AG09309 (cell line): ENCODE results near the gene TRDN.

ENCODE experiments used
- DNase-seq: peaks from one replicate; pipeline ENCODE4 v3.0.0-alpha.2; 2010; ENCODE audit warnings: low read depth
- H3K4me3 ChIP-seq: 2 replicates; pipeline ENCODE4 v1.5.1; 2011; ENCODE audit warnings: mild to moderate bottlenecking, low read depth, low read length, moderate library complexity; ENCODE audit not compliant: control insufficient read depth
- TF ChIP-seq, protein P1 (sequence below): IDR thresholded peaks from 2 replicates; pipeline ENCODE4 v1.5.1; 2011; ENCODE audit warnings: mild to moderate bottlenecking, low read depth, low read length, inconsistent platforms; ENCODE audit not compliant: insufficient read depth, control insufficient read depth; ENCODE audit errors: missing control alignments

Gene TRDN

GRCh38 chr6:123343836-123344235, 292.9 kb downstream of the TRDN start:
- TF ChIP-seq, protein P1, sequence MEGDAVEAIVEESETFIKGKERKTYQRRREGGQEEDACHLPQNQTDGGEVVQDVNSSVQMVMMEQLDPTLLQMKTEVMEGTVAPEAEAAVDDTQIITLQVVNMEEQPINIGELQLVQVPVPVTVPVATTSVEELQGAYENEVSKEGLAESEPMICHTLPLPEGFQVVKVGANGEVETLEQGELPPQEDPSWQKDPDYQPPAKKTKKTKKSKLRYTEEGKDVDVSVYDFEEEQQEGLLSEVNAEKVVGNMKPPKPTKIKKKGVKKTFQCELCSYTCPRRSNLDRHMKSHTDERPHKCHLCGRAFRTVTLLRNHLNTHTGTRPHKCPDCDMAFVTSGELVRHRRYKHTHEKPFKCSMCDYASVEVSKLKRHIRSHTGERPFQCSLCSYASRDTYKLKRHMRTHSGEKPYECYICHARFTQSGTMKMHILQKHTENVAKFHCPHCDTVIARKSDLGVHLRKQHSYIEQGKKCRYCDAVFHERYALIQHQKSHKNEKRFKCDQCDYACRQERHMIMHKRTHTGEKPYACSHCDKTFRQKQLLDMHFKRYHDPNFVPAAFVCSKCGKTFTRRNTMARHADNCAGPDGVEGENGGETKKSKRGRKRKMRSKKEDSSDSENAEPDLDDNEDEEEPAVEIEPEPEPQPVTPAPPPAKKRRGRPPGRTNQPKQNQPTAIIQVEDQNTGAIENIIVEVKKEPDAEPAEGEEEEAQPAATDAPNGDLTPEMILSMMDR = no peak
- DNase-seq = no peak

DNA sequence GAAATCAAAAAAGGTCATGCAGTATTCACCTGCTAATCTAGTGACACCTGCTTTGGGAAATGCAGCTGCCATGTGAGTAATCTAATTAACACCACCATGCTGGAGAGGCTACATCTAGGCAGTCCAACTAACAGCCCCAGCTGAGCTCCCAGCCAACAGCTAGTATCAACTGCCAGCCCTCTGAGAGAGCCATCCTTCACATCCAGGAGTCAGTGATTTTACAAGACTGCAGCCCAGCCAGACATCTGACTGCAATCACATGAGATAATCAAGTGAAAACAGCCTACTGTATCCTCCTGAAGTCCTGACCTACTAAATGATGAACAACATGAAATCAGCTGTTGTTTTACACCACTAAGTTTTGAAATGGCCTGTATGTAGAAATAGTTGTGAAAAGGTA, 298.4 kb downstream of the TRDN start:
- no peak overlapping the region for H3K4me3 ChIP-seq
- DNase-seq = no peak
- TF ChIP-seq, protein P1 = no peak

More at GRCh38 chr6:123343836-123344235, 292.9 kb downstream of the TRDN start:
- no peak overlapping the region for H3K4me3 ChIP-seq

- no peak overlapping the region for H3K4me3 ChIP-seq
- TF ChIP-seq, protein P1 = no peak
- no peak for DNase-seq
Observed at GRCh38 chr6:123333000-123333756, 303.6 kb downstream of the TRDN start.

DNA sequence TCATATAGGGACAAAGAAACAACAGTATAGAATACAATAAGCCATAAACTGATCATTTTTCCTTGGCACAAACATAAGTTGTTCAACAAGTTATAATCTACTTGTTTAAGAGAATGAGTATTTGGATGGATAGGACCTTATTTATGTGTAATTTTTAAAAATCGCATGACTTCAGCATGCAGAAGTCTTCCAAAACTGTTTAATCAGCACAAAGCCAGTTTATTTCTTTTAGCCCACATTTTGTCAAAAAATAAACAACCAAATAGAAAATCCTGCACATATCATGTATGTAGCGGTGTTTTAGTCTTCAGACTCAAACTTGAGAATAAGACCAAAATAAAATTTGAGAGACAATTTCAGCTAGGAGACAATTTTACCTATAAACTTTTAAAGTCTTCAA, 304.7 kb downstream of the TRDN start:
- no peak for DNase-seq
- TF ChIP-seq, protein P1 = no peak
- no peak overlapping the region for H3K4me3 ChIP-seq

DNA sequence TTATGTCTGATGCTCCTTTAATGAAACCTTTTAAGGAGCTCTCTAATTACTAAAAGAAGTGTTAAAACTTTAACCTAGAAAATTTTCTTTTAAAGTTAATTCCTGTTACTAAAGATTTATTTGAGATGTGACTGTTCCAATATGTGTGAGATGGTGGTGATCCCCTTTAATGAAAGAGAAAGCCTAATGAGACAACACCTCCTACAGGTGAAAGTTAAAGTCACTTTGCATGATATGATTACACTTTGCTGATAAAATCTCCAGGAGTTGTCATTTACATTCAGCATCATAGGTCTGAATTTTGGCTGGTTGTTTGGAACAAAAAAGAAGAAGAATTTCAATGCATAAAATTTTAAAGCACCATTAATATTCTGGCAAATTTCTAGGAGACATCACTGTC, 307.4 kb downstream of the TRDN start:
- H3K4me3 ChIP-seq = no peak overlapping the region
- TF ChIP-seq, protein P1 = no peak
- no peak for DNase-seq

- no peak overlapping the region for H3K4me3 ChIP-seq
- no peak for DNase-seq
- TF ChIP-seq, protein P1 = no peak
Observed at GRCh38 chr6:123323452-123324329, 313.1 kb downstream of the TRDN start.
